Keratinocyte (primary cell): ENCODE data around the gene PARP3. TPM values are rescaled to one million over a fixed set of nuclear protein-coding genes. Genes with fewer than 3 reads are reported as not detected.
A peak's percentile ranks its signal among the peaks of the same experiment; 100 is the strongest.

Source experiments
- DNase-seq: peaks from one replicate; pipeline ENCODE4 v3.0.0-alpha.2; 2011; ENCODE audit warnings: low read depth, missing footprints, low spot score
- FAIRE-seq: peaks from 2 replicates; lab custom pipeline; 2011; peaks lifted over from hg19 to GRCh38; lab: Jason Lieb, UNC
- H2AFZ ChIP-seq: 2 replicates; pipeline ENCODE4 v1.6.0; 2012; ENCODE audit warnings: low read length, control low read depth, inconsistent platforms; ENCODE audit not compliant: control insufficient read depth
- H3K27ac ChIP-seq: 2 replicates; pipeline ENCODE4 v1.5.1; 2011; ENCODE audit warnings: low read length; ENCODE audit not compliant: control insufficient read depth, insufficient read depth
- H3K27me3 ChIP-seq: 3 replicates; pipeline ENCODE4 v1.6.0; 2011; ENCODE audit warnings: low read length; ENCODE audit not compliant: control insufficient read depth, insufficient read depth; ENCODE audit errors: extremely low read depth
- H3K36me3 ChIP-seq, 2 experiments: 2 replicates in 1 of 2; 3 replicates in 1 of 2; pipeline ENCODE4 v1.5.1; 2011; ENCODE audit warnings: low read length in 2 of 2, mild to moderate bottlenecking in 1 of 2; ENCODE audit not compliant: control insufficient read depth in 2 of 2, insufficient read depth in 2 of 2; ENCODE audit errors: extremely low read depth in 1 of 2
- H3K4me1 ChIP-seq: 3 replicates; pipeline ENCODE4 v1.5.1; 2011; ENCODE audit warnings: low read length; ENCODE audit not compliant: control insufficient read depth, insufficient read depth; ENCODE audit errors: extremely low read depth
- H3K4me2 ChIP-seq: 3 replicates; pipeline ENCODE4 v1.6.0; 2011; ENCODE audit warnings: low read depth, low read length; ENCODE audit not compliant: control insufficient read depth, insufficient read depth; ENCODE audit errors: extremely low read depth
- H3K4me3 ChIP-seq, 3 experiments: fragments of 200-600 bp in 1 of 3; sonication (generic) in 1 of 3; 2 replicates in 2 of 3; 3 replicates in 1 of 3; pipeline ENCODE4 v1.5.1; 2011 to 2016; ENCODE audit warnings: low read length in 3 of 3, mild to moderate bottlenecking in 3 of 3, control low read depth in 2 of 3, inconsistent platforms in 1 of 3, low read depth in 1 of 3, mixed read lengths in 1 of 3, mixed run types in 1 of 3, moderate library complexity in 1 of 3; ENCODE audit not compliant: control insufficient read depth in 2 of 3, insufficient read depth in 2 of 3; ENCODE audit errors: extremely low read depth in 1 of 3
- H3K79me2 ChIP-seq: 2 replicates; pipeline ENCODE4 v1.6.0; 2012; ENCODE audit warnings: low read length; ENCODE audit not compliant: control insufficient read depth, insufficient read depth
- H3K9ac ChIP-seq: 3 replicates; pipeline ENCODE4 v1.6.0; 2011; ENCODE audit warnings: low read length; ENCODE audit not compliant: control insufficient read depth, insufficient read depth; ENCODE audit errors: extremely low read depth
- H3K9me1 ChIP-seq: 3 replicates; pipeline ENCODE4 v1.6.0; 2011; ENCODE audit warnings: low read length; ENCODE audit not compliant: control insufficient read depth, insufficient read depth; ENCODE audit errors: extremely low read depth
- H3K9me3 ChIP-seq: 2 replicates; pipeline ENCODE4 v1.5.1; 2012; ENCODE audit warnings: low read depth, low read length; ENCODE audit not compliant: control insufficient read depth
- H4K20me1 ChIP-seq: 3 replicates; pipeline ENCODE4 v1.6.0; 2011; ENCODE audit warnings: low read length; ENCODE audit not compliant: control insufficient read depth, insufficient read depth; ENCODE audit errors: extremely low read depth
- CTCF ChIP-seq, 3 experiments: IDR thresholded peaks in 1 of 3; conservative IDR thresholded peaks in 1 of 3; optimal IDR thresholded peaks in 1 of 3; 2 replicates in 2 of 3; 3 replicates in 1 of 3; pipeline versions ENCODE3 to v1.5.1; 2011; ENCODE audit warnings: low read length in 3 of 3, mild to moderate bottlenecking in 3 of 3, moderate library complexity in 2 of 3, control low read depth in 1 of 3, inconsistent platforms in 1 of 3; ENCODE audit not compliant: insufficient read depth in 2 of 3; ENCODE audit errors: extremely low read depth in 1 of 3
- EZH2 ChIP-seq: IDR thresholded peaks from one replicate; pipeline ENCODE4 v1.6.1; 2012; ENCODE audit warnings: inconsistent platforms, mild to moderate bottlenecking, low read length, moderate library complexity
- dilution Hi-C: fragments of 300-500 bp; cut with MboI; formaldehyde crosslinking; loops from one replicate; pipeline ENCODE4 v1.7.0; 2020; ENCODE audit warnings: low sequenced_read_pairs; ENCODE audit not compliant: extremely low pct_ligation_motif_present
- polyA plus RNA-seq, 5 experiments: library from polyadenylated mRNA; depleted of rRNA in 3 of 5; stranded (reverse) in 3 of 5; stranded (forward) in 1 of 5; unstranded in 1 of 5; fragments of >200 nt; gene quantifications; 1 replicate in 1 of 5; 2 replicates in 3 of 5; 3 replicates in 1 of 5; pipeline versions ENCODE4 v1.2.1 to v1.2.3, GENCODE V29; 2011 to 2012; ENCODE audit warnings: missing spikeins in 2 of 5, low read depth in 1 of 5, low replicate concordance in 1 of 5

Gene PARP3
- polyA plus RNA-seq, 1 donor (not counting 4 experiments of a cell fraction or from before 2014, with no cell fraction given): 6.4 TPM

GRCh38 chr3:51975852-51976549 is 33.8 kb downstream of the PARP3 start:
- H2AFZ ChIP-seq: no peak overlapping the region
- H4K20me1 ChIP-seq: no peaks in the 10 kb centered on the region
- no peaks in the 10 kb centered on the region for H3K9me1 ChIP-seq
- H3K4me3 ChIP-seq: no peak overlapping the region
- no peaks in the 10 kb centered on the region for H3K9me3 ChIP-seq
- peaks cover 39% of the 10 kb centered on the region for H3K4me1 ChIP-seq
- H3K4me2 ChIP-seq: no peak overlapping the region
- H3K27ac ChIP-seq: no peak overlapping the region
- no peak overlapping the region for H3K9ac ChIP-seq
- peaks cover 4% of the 10 kb centered on the region for H3K79me2 ChIP-seq
- TF ChIP-seq CTCF (optimal IDR thresholded peaks at IDR 0.05 in 1 of 3, IDR thresholded peaks at IDR 0.05 in 1 of 3, conservative IDR thresholded peaks at IDR 0.05 in 1 of 3; ENCODE audit: extremely low read depth in 1 of 3, insufficient read depth in 2 of 3, low read length in 3 of 3) (no peak), EZH2 (no peak)
- no peaks in the 10 kb centered on the region for H3K36me3 ChIP-seq
- dilution Hi-C loops: no loop called here
- no peaks in the 10 kb centered on the region for H3K27me3 ChIP-seq
- FAIRE-seq (no peak), DNase-seq (no peak)

DNA sequence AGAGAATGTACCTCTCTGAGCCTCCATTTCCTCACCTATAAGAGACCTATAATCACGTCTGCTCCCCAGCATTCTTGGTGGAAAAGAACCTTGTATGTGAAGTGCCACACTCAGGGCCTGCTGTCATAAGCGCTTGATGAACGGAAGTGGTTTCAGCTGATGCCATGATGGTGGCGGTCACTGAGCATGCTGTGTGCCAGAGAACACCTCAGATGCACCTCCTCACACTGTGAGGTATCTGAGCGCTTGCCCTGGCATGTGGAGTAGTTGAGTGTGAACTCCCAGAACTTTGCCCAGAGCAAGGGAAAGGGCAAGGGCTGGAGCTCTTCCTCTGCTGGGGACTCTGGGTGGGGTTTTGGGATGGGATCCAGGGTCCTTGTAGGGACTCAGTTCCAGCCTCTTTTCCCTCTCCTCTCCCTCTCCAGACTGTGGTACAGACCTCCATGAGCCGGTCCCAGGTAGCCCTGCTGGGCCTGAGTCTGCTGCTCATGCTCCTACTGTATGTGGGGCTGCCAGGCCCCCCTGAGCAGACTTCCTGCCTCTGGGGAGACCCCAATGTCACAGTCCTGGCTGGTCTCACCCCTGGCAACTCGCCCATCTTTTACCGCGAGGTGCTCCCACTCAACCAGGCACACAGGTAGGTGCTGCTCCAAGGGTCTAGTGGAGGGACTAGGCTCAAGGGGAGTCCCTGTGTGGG is 35.4 kb downstream of the PARP3 start:
- no peak for TF ChIP-seq CTCF (optimal IDR thresholded peaks at IDR 0.05 in 1 of 3, IDR thresholded peaks at IDR 0.05 in 1 of 3, conservative IDR thresholded peaks at IDR 0.05 in 1 of 3; ENCODE audit: extremely low read depth in 1 of 3, insufficient read depth in 2 of 3, low read length in 3 of 3)
- TF ChIP-seq EZH2: no peak

More for the DNA sequence above, 35.4 kb downstream of the PARP3 start:
- no peaks in the 10 kb centered on the region for H3K9me3 ChIP-seq
- H3K27ac ChIP-seq: peak overlapping the region; percentile 22
- FAIRE-seq (peak; percentile 95), DNase-seq (peak; percentile 44)
- H3K36me3 ChIP-seq: no peaks in the 10 kb centered on the region
- peak overlapping the region; percentile 39 for H3K4me2 ChIP-seq
- H3K4me1 ChIP-seq: peaks cover 37% of the 10 kb centered on the region
- H3K9ac ChIP-seq: peak overlapping the region; percentile 33
- no peaks in the 10 kb centered on the region for H4K20me1 ChIP-seq
- H3K79me2 ChIP-seq: peaks cover 4% of the 10 kb centered on the region
- no peaks in the 10 kb centered on the region for H3K9me1 ChIP-seq
- no peaks in the 10 kb centered on the region for H3K27me3 ChIP-seq
- peak overlapping the region; percentile 49 for H2AFZ ChIP-seq
- H3K4me3 ChIP-seq: no peak overlapping the region
- dilution Hi-C loops: no loop called here
